HG03469 (cell line): Measurements from ENCODE around the gene PHF21B.
"Not testable (repeated sequence)": the region's sequence is repeated elsewhere in the genome, so short reads cannot be mapped to it uniquely, and the experiment has no call there.

Source experiments
- ATAC-seq: cut with Tn5 transposase; IDR thresholded peaks from one replicate; pipeline ENCODE4 v1.9.1; 2021; ENCODE audit warnings: mild to moderate bottlenecking, moderate library complexity, moderate number of reproducible peaks; ENCODE audit not compliant: unreplicated experiment

The PHF21B gene

DNA sequence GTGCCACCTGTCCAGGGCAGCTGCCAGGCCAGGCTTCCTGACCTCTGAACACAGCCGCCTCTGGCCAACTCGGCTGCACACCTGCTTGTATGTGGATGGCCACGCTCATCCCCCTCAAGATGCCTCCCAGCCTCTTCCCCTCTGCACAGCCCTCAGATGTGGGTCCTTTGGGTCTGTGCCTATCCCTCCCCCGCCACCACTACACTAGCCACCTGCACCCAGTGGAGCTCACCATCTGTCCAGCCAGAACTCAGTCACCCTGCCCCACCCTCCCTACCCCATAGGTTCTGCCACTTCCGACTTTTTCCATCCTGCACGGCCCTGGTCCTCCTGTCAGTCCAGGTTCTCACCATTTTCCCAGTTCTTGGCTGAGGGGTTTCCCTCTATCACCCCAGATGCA lies 44.6 kb downstream of the PHF21B start:
- ATAC-seq = no peak

GRCh38 chr22:44964722-44965078 lies 45.1 kb downstream of the PHF21B start:
- ATAC-seq = no peak

- no peak for ATAC-seq
These were observed 45.7 kb downstream of the PHF21B start for GRCh38 chr22:44963832-44964721.

- ATAC-seq = no peak
These were observed 46.9 kb downstream of the PHF21B start for GRCh38 chr22:44962741-44963454.

- not testable (repeated sequence) for ATAC-seq
These were observed 48.1 kb downstream of the PHF21B start for GRCh38 chr22:44961682-44962081.

- no peak for ATAC-seq
These were observed 52.7 kb downstream of the PHF21B start for GRCh38 chr22:44956840-44957767.

GRCh38 chr22:44955102-44955501 lies 54.7 kb downstream of the PHF21B start:
- no peak for ATAC-seq

- no peak for ATAC-seq
These were observed 55.7 kb downstream of the PHF21B start for GRCh38 chr22:44954149-44954548.

- ATAC-seq = no peak
These were observed 56.7 kb downstream of the PHF21B start for GRCh38 chr22:44952863-44953746.

GRCh38 chr22:44951510-44951816 lies 58.3 kb downstream of the PHF21B start:
- ATAC-seq = no peak

- ATAC-seq = no peak
These were observed 58.8 kb downstream of the PHF21B start for GRCh38 chr22:44950806-44951509.

GRCh38 chr22:44947846-44948245 lies 62.0 kb downstream of the PHF21B start:
- ATAC-seq = no peak

- ATAC-seq = no peak
These were observed 62.8 kb downstream of the PHF21B start for GRCh38 chr22:44947049-44947448.

DNA sequence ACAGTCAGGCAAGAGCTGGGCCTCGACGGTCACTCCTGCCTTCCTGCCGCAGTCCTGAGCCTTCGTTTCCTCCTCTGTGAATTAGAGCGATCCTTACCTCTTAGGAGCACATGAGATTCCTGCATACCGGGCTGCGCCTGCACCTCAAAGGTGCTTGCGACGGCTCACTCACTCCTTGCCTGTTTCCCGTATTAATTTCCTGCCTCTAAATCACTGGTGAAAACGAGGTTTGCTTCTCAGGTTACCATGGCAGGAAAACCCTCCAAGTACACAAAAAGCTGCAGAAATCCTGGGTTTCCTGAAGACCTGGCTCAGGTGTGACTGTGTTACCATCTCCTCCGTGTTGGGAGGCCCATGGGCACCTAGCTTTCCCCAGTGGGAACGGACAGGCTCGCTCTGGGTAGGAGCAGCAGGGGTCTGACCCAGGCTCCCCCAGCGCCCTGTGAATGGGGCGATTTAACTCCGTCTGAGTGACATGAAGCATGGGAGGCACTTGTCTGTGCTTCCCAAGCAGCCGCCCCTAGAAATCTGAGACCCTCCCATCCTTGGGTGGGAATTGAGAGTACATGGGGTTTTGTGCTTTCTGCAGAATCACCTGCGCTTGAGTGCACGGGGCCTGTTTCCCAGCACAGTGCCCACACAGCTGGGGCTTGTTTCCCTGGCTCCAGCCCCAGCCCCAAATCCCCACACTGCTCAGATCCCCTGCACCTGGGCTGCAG lies 64.8 kb downstream of the PHF21B start:
- ATAC-seq = no peak

GRCh38 chr22:44943701-44944324 lies 66.0 kb downstream of the PHF21B start:
- ATAC-seq = no peak

DNA sequence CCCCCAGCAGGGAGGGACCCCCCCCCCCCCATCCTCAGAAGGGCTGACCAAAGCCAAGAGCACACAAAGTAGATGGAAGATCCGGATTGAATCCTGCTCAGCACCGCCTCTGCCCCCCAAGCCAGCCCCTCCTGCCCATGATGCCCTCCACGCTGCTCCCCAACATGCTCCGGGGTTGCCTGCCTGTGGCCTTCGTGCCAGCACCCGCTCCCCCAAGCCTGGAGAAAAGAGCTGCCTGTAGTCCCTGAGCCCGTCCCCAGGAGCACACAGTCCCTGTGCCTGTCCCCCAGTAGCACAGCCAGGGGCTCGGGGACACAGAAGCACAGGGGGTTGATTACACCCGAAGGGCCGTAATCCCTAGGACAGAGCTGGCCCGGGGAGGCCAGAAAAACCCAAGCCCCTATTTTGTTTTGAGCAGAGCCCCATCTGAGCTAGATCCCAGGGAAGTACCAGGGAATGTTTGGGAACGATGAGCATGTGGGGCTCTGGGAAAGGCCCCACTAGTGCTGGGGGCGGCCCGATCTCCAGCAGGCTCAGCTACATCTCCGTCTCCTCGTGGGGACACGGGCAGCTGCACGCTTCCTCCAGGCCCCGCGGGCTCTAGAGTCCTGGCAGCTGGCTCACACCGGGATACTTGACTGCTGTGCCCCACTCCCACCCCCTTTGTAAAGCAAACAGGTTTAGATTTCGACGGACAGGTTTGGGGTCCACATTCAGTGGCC lies 66.7 kb downstream of the PHF21B start:
- no peak for ATAC-seq

GRCh38 chr22:44942056-44942455 lies 67.7 kb downstream of the PHF21B start:
- no peak for ATAC-seq

DNA sequence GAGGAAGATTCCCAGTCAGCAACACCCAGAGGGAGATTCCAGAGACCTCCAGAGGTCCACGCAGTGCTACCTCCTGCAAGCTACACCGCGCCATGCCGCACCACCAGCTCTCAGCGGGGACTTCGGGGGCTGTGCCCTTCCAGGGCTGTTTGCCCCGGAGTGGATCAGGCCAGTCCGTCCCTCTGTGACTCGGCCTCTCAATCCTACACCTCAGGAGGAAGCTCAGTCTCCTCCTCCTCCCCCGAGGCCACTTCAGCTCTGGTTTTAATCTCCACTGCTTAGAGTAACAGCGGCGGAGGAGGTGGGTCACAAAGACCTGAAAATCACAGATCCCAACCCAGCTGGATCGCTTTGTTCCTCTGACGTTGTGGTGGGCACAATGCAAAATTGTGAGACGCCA lies 68.6 kb downstream of the PHF21B start:
- no peak for ATAC-seq
